Posterior vena cava (tissue), 2 donors: ENCODE results near the gene GALNT14. TPM values are rescaled to one million over a fixed set of nuclear protein-coding genes. Genes with fewer than 3 reads are reported as not detected.

ENCODE experiments used
- DNase-seq: peaks from one replicate; pipeline ENCODE4 v3.0.0-alpha.2; 2020; ENCODE audit warnings: low spot score
- intact Hi-C, 2 donors: fragments of 100-400 bp; cut with DNase I; formaldehyde crosslinking; loops; one replicate each; pipeline versions ENCODE4 v1.14.1 to v1.14.2; 2022 to 2023
- total RNA-seq, 2 donors: library from RNA; stranded (reverse); fragmentation: NEBNext Ultra II Directional; extraction: Animal tissue kit (Norgen Biotek cat#: 25700); gene quantifications; one replicate each; pipeline ENCODE4 v1.2.1, GENCODE V29; 2021
- donor health status: DM: yes; HTN: yes; CAD: no.
- donor health status: DM: yes; HTN: yes; CAD: no.

GALNT14 gene
- total RNA-seq, 2 donors from 2014 or later, result 1.1 TPM

GRCh38 chr2:31137211-31138036 is 816 bp downstream of the GALNT14 start:
- intact Hi-C loops, result no loop called here
- DNase-seq, result no peak

- DNase-seq, result no peak
- intact Hi-C loops, result no loop called here
Observed at GRCh38 chr2:31136732-31137131, 1.5 kb downstream of the GALNT14 start.

- intact Hi-C loops, result no loop called here
- DNase-seq, result no peak
Observed at GRCh38 chr2:31136000-31136399, 2.2 kb downstream of the GALNT14 start.

GRCh38 chr2:31134480-31134879 is 3.8 kb downstream of the GALNT14 start:
- DNase-seq, result no peak
- intact Hi-C loops, result no loop called here

GRCh38 chr2:31132786-31133185 is 5.5 kb downstream of the GALNT14 start:
- DNase-seq, result no peak
- intact Hi-C loops, result no loop called here

- DNase-seq, result no peak
- intact Hi-C loops, result no loop called here
Observed at GRCh38 chr2:31131871-31132270, 6.4 kb downstream of the GALNT14 start.

GRCh38 chr2:31129375-31130171 is 8.7 kb downstream of the GALNT14 start:
- DNase-seq, result no peak
- intact Hi-C loops, result no loop called here

GRCh38 chr2:31127931-31128330 is 10.3 kb downstream of the GALNT14 start:
- no peak for DNase-seq
- intact Hi-C loops, result no loop called here

GRCh38 chr2:31125918-31126695 is 12.1 kb downstream of the GALNT14 start:
- intact Hi-C loops, result no loop called here
- no peak for DNase-seq

GRCh38 chr2:31124904-31125303 is 13.3 kb downstream of the GALNT14 start:
- no peak for DNase-seq
- intact Hi-C loops, result no loop called here

GRCh38 chr2:31122133-31122532 is 16.1 kb downstream of the GALNT14 start:
- DNase-seq, result no peak
- intact Hi-C loops, result no loop called here

GRCh38 chr2:31113765-31114164 is 24.5 kb downstream of the GALNT14 start:
- intact Hi-C loops, result no loop called here
- no peak for DNase-seq

GRCh38 chr2:31112544-31112943 is 25.7 kb downstream of the GALNT14 start:
- intact Hi-C loops, result no loop called here
- no peak for DNase-seq

GRCh38 chr2:31110998-31111397 is 27.2 kb downstream of the GALNT14 start:
- intact Hi-C loops, result no loop called here

GRCh38 chr2:31110431-31110830 is 27.8 kb downstream of the GALNT14 start:
- intact Hi-C loops, result no loop called here
- no peak for DNase-seq

More at GRCh38 chr2:31110998-31111397, 27.2 kb downstream of the GALNT14 start:
- no peak for DNase-seq

GRCh38 chr2:31109633-31110192 is 28.5 kb downstream of the GALNT14 start:
- no peak for DNase-seq

GRCh38 chr2:31108561-31109286 is 29.5 kb downstream of the GALNT14 start:
- intact Hi-C loops, result no loop called here
- DNase-seq, result no peak

More at GRCh38 chr2:31109633-31110192, 28.5 kb downstream of the GALNT14 start:
- intact Hi-C loops, result no loop called here

- intact Hi-C loops, result no loop called here
- no peak for DNase-seq
Observed at GRCh38 chr2:31107591-31108300, 30.5 kb downstream of the GALNT14 start.
